A549 (cell line): ENCODE measurements around the gene MX2. TPM values are rescaled to one million over a fixed set of nuclear protein-coding genes. Genes with fewer than 3 reads are reported as not detected.

ENCODE experiments used
- ATAC-seq, 2 experiments: fragments of 200-7000 bp in 1 of 2; fragments of >200 bp in 1 of 2; cut with Nextera tagmentation in 1 of 2; cut with Tn5 transposase in 1 of 2; 3 replicates each; pipeline versions ENCODE4 v1.8.0 to v1.9.1; 2018 to 2020; ENCODE audit warnings: mild to moderate bottlenecking in 1 of 2, moderate library complexity in 1 of 2
- CTCF ChIA-PET: fragments of 300-600 bp; sonication (Branson Sonifier 250); formaldehyde crosslinking; extraction: SDS; loops from one replicate; lab custom pipeline; 2021; ENCODE audit warnings: antibody characterized with exemption, inconsistent platforms; lab: Yijun Ruan, JAX
- POLR2A ChIA-PET: fragments of 350-600 bp; formaldehyde crosslinking; extraction: SDS; loops from one replicate; lab custom pipeline; 2021; ENCODE audit warnings: antibody characterized with exemption, inconsistent platforms; lab: Yijun Ruan, JAX
- DNase-seq, 2 experiments: peaks; one replicate each; pipeline versions ENCODE4 v3.0.0 to v3.0.0-alpha.2; 2011 to 2016; ENCODE audit warnings: low read depth in 1 of 2, low spot score in 1 of 2
- FAIRE-seq: peaks from 2 replicates; lab custom pipeline; 2011; peaks lifted over from hg19 to GRCh38; lab: Jason Lieb, UNC
- H3K27ac ChIP-seq, 2 experiments: fragments of >200 bp; sonication (Bioruptor Twin); formaldehyde crosslinking; 3 replicates each; pipeline ENCODE4 v1.5.1; 2016 to 2017
- H3K4me1 ChIP-seq: fragments of >200 bp; sonication (Bioruptor Twin); formaldehyde crosslinking; 3 replicates; pipeline ENCODE4 v1.6.1; 2016
- H3K4me2 ChIP-seq: fragments of >200 bp; sonication (Bioruptor Twin); formaldehyde crosslinking; 3 replicates; pipeline ENCODE4 v1.6.1; 2016
- H3K4me3 ChIP-seq: fragments of >200 bp; sonication (Bioruptor Twin); formaldehyde crosslinking; 3 replicates; pipeline ENCODE4 v1.5.1; 2016
- H3K9me3 ChIP-seq: fragments of >200 bp; sonication (Bioruptor Twin); formaldehyde crosslinking; 3 replicates; pipeline ENCODE4 v1.6.1; 2016
- POLR2A ChIP-seq: IDR thresholded peaks from 2 replicates; pipeline ENCODE4 v1.6.1; 2012; ENCODE audit warnings: mild to moderate bottlenecking, low read length
- RCOR1 ChIP-seq: fragments of 150-350 bp; IDR thresholded peaks from 2 replicates; pipeline ENCODE4 v1.6.1; 2014; ENCODE audit warnings: antibody characterized with exemption, low read length, low read depth
- RFX5 ChIP-seq: fragments of 450-650 bp; IDR thresholded peaks from 2 replicates; pipeline ENCODE4 v1.7.1; 2014; ENCODE audit warnings: antibody characterized with exemption, mild to moderate bottlenecking, moderate library complexity
- WGBS: methylation state at CpG from one replicate; pipeline ENCODE4 v1.1.6; 2017; ENCODE audit errors: missing lambda C conversion rate; 5-methylcytosine and 5-hydroxymethylcytosine counted together
- polyA plus RNA-seq, 4 experiments: library from polyadenylated mRNA; depleted of rRNA in 3 of 4; stranded (reverse); fragments of >200 nt; fragmentation: RNase III in 1 of 4; extraction: RNeasy Plus Mini Kit Qiagen cat#74134 plus additional on column Dnase treatment in 1 of 4; gene quantifications; 2 replicates in 3 of 4; 3 replicates in 1 of 4; pipeline ENCODE4 v1.2.3, GENCODE V29; 2011 to 2017

Gene MX2
- polyA plus RNA-seq, 2 of the 4 experiments (the other 2 are of a cell fraction) = not detected

DNA sequence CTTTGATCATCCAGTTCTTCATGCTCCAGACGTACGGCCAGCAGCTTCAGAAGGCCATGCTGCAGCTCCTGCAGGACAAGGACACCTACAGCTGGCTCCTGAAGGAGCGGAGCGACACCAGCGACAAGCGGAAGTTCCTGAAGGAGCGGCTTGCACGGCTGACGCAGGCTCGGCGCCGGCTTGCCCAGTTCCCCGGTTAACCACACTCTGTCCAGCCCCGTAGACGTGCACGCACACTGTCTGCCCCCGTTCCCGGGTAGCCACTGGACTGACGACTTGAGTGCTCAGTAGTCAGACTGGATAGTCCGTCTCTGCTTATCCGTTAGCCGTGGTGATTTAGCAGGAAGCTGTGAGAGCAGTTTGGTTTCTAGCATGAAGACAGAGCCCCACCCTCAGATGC, 96.7 kb downstream of the MX2 start:
- ChIA-PET CTCF (interaction anchor here (7.0 kb wide), 1 partner anchor 175 kb away, joined by 69 read pairs; no protein-coding TSS in a partner anchor), POLR2A (no interaction called here)
- no peak for FAIRE-seq
- H3K4me1 ChIP-seq = no peaks in the 10 kb centered on the region
- no peak for ATAC-seq
- H3K9me3 ChIP-seq = no peaks in the 10 kb centered on the region
- DNase-seq = no peak
- H3K4me2 ChIP-seq = no peak overlapping the region
- H3K27ac ChIP-seq = no peak overlapping the region
- TF ChIP-seq RFX5 = no peak
- TF ChIP-seq POLR2A = no peak
- TF ChIP-seq RCOR1 = no peak
- no peak overlapping the region for H3K4me3 ChIP-seq
- WGBS = 79% methylated on average over 16 of the region's 22 CpGs

Other genes starting within 250 kb of the MX2 start
- gene BACE2, start 193.9 kb upstream of the MX2 start, polyA plus RNA-seq (2011; rRNA removed) = 23.7 and 26.0 TPM in 2 replicates
- 15.2 to 17.1 TPM (median 16.2 TPM) in 3 replicates for gene BACE2, start 193.9 kb upstream of the MX2 start, polyA plus RNA-seq (2017; fragmentation: RNase III; extraction: RNeasy Plus Mini Kit Qiagen cat#74134 plus additional on column Dnase treatment)
- not detected in 2 replicates for gene FAM3B, start 45.2 kb upstream of the MX2 start, polyA plus RNA-seq (2011; rRNA removed)
- gene FAM3B, start 45.2 kb upstream of the MX2 start, polyA plus RNA-seq (2017; fragmentation: RNase III; extraction: RNeasy Plus Mini Kit Qiagen cat#74134 plus additional on column Dnase treatment) = not detected in 3 replicates
- gene MX1, start 64.2 kb downstream of the MX2 start, polyA plus RNA-seq (2011; rRNA removed) = 0.78 and 0.96 TPM in 2 replicates
- 0.58 to 0.78 TPM (median 0.67 TPM) in 3 replicates for gene MX1, start 64.2 kb downstream of the MX2 start, polyA plus RNA-seq (2017; fragmentation: RNase III; extraction: RNeasy Plus Mini Kit Qiagen cat#74134 plus additional on column Dnase treatment)
- 0.04 TPM in 1 of 2 replicates, not detected in the other for gene TMPRSS2, start 146.1 kb downstream of the MX2 start, polyA plus RNA-seq (2011; rRNA removed)
- 0.05 TPM in 1 of 3 replicates, not detected in the others for gene TMPRSS2, start 146.1 kb downstream of the MX2 start, polyA plus RNA-seq (2017; fragmentation: RNase III; extraction: RNeasy Plus Mini Kit Qiagen cat#74134 plus additional on column Dnase treatment)